ENCODE results near the gene SLC36A2.
"Not testable (repeated sequence)": the region's sequence is repeated elsewhere in the genome, so short reads cannot be mapped to it uniquely, and the experiment has no call there.

Gene SLC36A2

DNA sequence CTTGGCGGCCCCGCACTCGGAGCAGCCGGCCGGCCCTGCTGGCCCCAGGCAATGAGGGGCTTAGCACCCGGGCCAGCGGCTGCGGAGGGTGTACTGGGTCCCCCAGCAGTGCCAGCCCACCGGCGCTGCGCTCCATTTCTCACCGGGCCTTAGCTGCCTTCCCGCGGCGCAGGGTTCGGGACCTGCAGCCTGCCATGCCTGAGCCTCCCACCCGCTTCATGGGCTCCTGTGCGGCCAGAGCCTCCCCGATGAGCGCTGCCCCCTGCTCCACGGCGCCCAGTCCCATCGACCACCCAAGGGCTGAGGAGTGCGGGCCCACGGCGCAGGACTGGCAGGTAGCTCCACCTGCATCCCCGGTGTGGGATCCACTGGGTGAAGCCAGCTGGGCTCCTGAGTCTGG is 38.1 kb downstream of the SLC36A2 start:
- 97 to 100% methylated on average over 13 to 19 of the region's 27 CpGs for WGBS, 2 experiments (ENCODE audit: insufficient coverage in 2 of 2)

DNA sequence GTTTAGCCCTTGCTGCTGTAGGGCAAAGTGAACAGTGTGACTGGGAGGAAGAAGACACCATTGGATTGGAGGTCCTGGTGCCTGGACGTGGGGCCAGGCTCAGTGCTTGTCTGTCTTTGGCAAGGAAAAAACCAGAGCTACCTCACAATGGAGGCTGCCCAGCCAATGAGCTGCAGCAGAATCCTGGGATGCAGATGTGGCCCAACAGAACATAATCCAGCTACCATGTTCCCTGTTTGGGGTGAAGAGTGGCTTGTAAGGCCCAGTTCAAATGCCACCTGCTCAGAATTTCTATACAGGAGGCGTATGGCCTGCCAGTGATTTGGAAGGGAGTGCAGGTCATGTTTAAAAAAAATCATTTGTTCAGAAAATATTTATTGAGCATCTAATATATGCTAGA is 43.7 kb downstream of the SLC36A2 start, which contains the start of gene SLC36A3:
TSS of gene SLC36A3 (minus strand) at position 101 of the 400 bp plus-strand sequence. CDS start 412 bp downstream, outside the sequence.
- Histone ChIP-seq H3K27ac (ENCODE audit: low read depth, low read length, severe bottlenecking) (no peak within 1 kb of the TSS), H3K4me3 (ENCODE audit: extremely low read depth, insufficient read depth, low read length, poor library complexity, severe bottlenecking) (no peak within 1 kb of the TSS), H3K4me1 (ENCODE audit: control insufficient read depth, insufficient read depth, low read length, poor library complexity, severe bottlenecking) (no peaks in the 10 kb centered on the region), H3K9me3 (ENCODE audit: control insufficient read depth, low read length) (no peaks in the 10 kb centered on the region), H3K36me3 (ENCODE audit: control insufficient read depth, insufficient read depth, low read length) (no peaks in the 10 kb centered on the region)
- 93 to 100% methylated on average over 1 of the region's 2 CpGs for WGBS, 2 experiments (ENCODE audit: insufficient coverage in 2 of 2)

More for the DNA sequence above, 38.1 kb downstream of the SLC36A2 start:
- not testable (repeated sequence) for H3K9me3 ChIP-seq (ENCODE audit: control insufficient read depth, low read length); H3K4me1 ChIP-seq (ENCODE audit: control insufficient read depth, insufficient read depth, low read length, poor library complexity, severe bottlenecking); H3K4me3 ChIP-seq (ENCODE audit: extremely low read depth, insufficient read depth, low read length, poor library complexity, severe bottlenecking); H3K27ac ChIP-seq (ENCODE audit: low read depth, low read length, severe bottlenecking); H3K36me3 ChIP-seq (ENCODE audit: control insufficient read depth, insufficient read depth, low read length)

GRCh38 chr5:151298063-151298855 is 49.1 kb downstream of the SLC36A2 start:
- WGBS, 2 experiments (ENCODE audit: insufficient coverage in 2 of 2), result 88 to 98% methylated on average over 4 of the region's 6 CpGs
- no peak overlapping the region for H3K27ac ChIP-seq (ENCODE audit: low read depth, low read length, severe bottlenecking)
- H3K9me3 ChIP-seq (ENCODE audit: control insufficient read depth, low read length), result no peaks in the 10 kb centered on the region
- no peak overlapping the region for H3K4me3 ChIP-seq (ENCODE audit: extremely low read depth, insufficient read depth, low read length, poor library complexity, severe bottlenecking)
- no peaks in the 10 kb centered on the region for H3K36me3 ChIP-seq (ENCODE audit: control insufficient read depth, insufficient read depth, low read length)
- H3K4me1 ChIP-seq (ENCODE audit: control insufficient read depth, insufficient read depth, low read length, poor library complexity, severe bottlenecking), result no peaks in the 10 kb centered on the region

DNA sequence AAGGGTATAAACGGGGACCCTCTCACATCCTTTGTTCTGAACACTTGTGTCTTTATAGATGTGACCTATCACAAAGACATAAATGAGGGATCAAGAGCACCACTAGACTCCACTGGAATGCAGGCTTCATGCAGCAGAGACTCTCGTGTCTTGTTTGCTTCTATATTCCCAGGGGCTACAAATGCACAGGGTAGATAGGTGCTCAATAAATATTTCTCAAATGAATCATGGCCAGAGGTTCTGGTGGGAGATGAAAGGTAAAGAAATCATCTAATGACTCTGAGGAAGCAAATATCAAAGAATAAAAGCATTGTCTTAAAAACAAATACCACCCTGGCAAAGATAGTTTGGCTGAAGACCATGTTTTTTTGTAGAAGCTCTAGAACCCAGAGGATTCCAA is 50.4 kb downstream of the SLC36A2 start:
- Histone ChIP-seq H3K27ac (ENCODE audit: low read depth, low read length, severe bottlenecking) (no peak overlapping the region), H3K4me1 (ENCODE audit: control insufficient read depth, insufficient read depth, low read length, poor library complexity, severe bottlenecking) (no peaks in the 10 kb centered on the region), H3K36me3 (ENCODE audit: control insufficient read depth, insufficient read depth, low read length) (no peaks in the 10 kb centered on the region), H3K9me3 (ENCODE audit: control insufficient read depth, low read length) (no peaks in the 10 kb centered on the region), H3K4me3 (ENCODE audit: extremely low read depth, insufficient read depth, low read length, poor library complexity, severe bottlenecking) (no peak overlapping the region)
- WGBS, 2 experiments (ENCODE audit: insufficient coverage in 2 of 2), result 83 to 90% methylated on average over 1 to 2 of the region's 2 CpGs

- Histone ChIP-seq H3K9me3 (ENCODE audit: control insufficient read depth, low read length) (no peaks in the 10 kb centered on the region), H3K27ac (ENCODE audit: low read depth, low read length, severe bottlenecking) (no peak overlapping the region), H3K36me3 (ENCODE audit: control insufficient read depth, insufficient read depth, low read length) (no peaks in the 10 kb centered on the region), H3K4me3 (ENCODE audit: extremely low read depth, insufficient read depth, low read length, poor library complexity, severe bottlenecking) (no peak overlapping the region), H3K4me1 (ENCODE audit: control insufficient read depth, insufficient read depth, low read length, poor library complexity, severe bottlenecking) (no peaks in the 10 kb centered on the region)
- no CpG with 5 or more reads among the region's 1 CpG for WGBS, 2 experiments (ENCODE audit: insufficient coverage in 2 of 2)
Observed at GRCh38 chr5:151296478-151296830, 50.9 kb downstream of the SLC36A2 start.

DNA sequence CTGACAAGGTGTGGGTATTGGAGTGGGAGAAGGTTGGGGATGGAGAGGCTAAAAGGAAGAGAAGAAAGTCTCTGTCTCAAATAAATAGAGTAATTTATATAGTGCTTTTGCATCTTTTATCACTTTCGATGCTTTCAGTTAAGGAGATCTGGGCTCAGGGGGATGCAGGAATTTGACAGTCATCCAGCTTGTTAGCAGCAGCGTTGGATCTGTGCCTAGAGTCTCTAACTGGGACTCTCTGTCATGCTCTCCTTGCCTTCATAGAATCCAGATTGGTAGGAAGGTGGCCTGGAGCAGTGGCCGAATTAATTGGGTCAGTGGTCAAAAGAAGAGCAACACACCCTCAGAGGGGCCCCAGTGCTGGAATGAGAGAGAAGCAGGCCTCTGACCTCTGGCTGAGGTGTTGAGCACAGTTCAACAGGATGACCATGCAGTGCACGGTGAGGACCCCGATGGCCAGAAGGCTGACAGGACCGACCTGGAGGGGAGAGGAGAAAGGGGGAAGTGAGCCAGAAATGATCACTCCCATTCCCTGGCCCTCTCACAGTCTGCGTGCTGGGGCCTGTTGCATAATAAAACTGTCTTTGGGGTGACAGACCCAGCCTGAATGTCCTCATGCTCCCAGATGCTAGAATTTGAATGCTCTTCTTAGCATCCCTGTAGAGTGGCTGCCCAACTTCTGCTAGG is 51.4 kb downstream of the SLC36A2 start:
- H3K4me1 ChIP-seq (ENCODE audit: control insufficient read depth, insufficient read depth, low read length, poor library complexity, severe bottlenecking), result no peaks in the 10 kb centered on the region
- WGBS, 2 experiments (ENCODE audit: insufficient coverage in 2 of 2), result 83 to 89% methylated on average over 4 to 6 of the region's 7 CpGs
- H3K9me3 ChIP-seq (ENCODE audit: control insufficient read depth, low read length), result no peaks in the 10 kb centered on the region
- H3K27ac ChIP-seq (ENCODE audit: low read depth, low read length, severe bottlenecking), result no peak overlapping the region
- H3K36me3 ChIP-seq (ENCODE audit: control insufficient read depth, insufficient read depth, low read length), result no peaks in the 10 kb centered on the region
- no peak overlapping the region for H3K4me3 ChIP-seq (ENCODE audit: extremely low read depth, insufficient read depth, low read length, poor library complexity, severe bottlenecking)

DNA sequence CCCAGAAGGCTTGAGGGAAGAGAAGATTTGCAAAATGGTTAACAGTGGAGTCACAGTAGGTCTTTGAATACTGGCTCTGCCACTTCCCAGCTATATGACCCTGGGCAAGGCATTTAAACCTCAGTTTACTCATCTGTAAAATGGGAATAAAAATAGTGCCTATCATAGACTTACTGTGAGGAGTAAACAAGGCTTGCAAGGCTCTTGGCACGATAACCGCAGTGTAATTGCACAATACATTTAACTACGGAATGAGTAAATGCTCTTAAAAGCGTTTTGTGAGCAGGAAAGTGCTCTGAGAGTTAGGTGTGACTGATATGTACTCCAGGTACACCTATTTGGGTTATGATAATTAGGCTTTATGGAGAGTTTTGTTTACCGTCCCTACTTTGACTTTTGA is 52.2 kb downstream of the SLC36A2 start:
- no peak overlapping the region for H3K27ac ChIP-seq (ENCODE audit: low read depth, low read length, severe bottlenecking)
- no peak overlapping the region for H3K4me3 ChIP-seq (ENCODE audit: extremely low read depth, insufficient read depth, low read length, poor library complexity, severe bottlenecking)
- H3K9me3 ChIP-seq (ENCODE audit: control insufficient read depth, low read length), result no peaks in the 10 kb centered on the region
- 89 to 98% methylated on average over 5 of the region's 5 CpGs for WGBS, 2 experiments (ENCODE audit: insufficient coverage in 2 of 2)
- no peaks in the 10 kb centered on the region for H3K36me3 ChIP-seq (ENCODE audit: control insufficient read depth, insufficient read depth, low read length)
- H3K4me1 ChIP-seq (ENCODE audit: control insufficient read depth, insufficient read depth, low read length, poor library complexity, severe bottlenecking), result no peaks in the 10 kb centered on the region

- Histone ChIP-seq H3K9me3 (ENCODE audit: control insufficient read depth, low read length) (no peaks in the 10 kb centered on the region), H3K27ac (ENCODE audit: low read depth, low read length, severe bottlenecking) (no peak overlapping the region), H3K36me3 (ENCODE audit: control insufficient read depth, insufficient read depth, low read length) (no peaks in the 10 kb centered on the region), H3K4me3 (ENCODE audit: extremely low read depth, insufficient read depth, low read length, poor library complexity, severe bottlenecking) (no peak overlapping the region), H3K4me1 (ENCODE audit: control insufficient read depth, insufficient read depth, low read length, poor library complexity, severe bottlenecking) (no peaks in the 10 kb centered on the region)
- WGBS, 2 experiments (ENCODE audit: insufficient coverage in 2 of 2), result 20 to 73% methylated on average over 2 of the region's 4 CpGs
Observed at GRCh38 chr5:151293624-151294023, 53.7 kb downstream of the SLC36A2 start.

DNA sequence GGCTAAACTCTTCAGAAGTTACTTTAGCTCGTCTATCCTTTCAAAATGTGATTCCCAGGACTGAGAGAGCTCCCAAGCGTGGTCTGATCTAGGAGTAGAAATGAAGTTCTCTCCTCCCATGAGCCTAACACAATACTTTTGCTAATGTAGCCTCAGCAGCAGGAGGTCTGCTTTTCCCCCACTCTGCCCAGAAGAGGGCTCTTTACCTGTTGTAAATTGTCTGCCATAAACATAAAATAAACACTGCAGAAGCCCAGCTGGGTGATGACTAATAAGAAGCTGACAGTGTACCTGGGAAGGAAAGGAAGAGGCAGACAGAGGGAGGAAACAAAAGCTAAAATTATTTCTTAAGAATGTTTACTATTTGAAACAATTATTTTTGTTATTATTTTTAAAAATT is 59.2 kb downstream of the SLC36A2 start:
- 0% methylated on average over 1 of the region's 2 CpGs; no CpG with 5 or more reads in 1 of the 2 experiments for WGBS, 2 experiments (ENCODE audit: insufficient coverage in 2 of 2)
- H3K4me3 ChIP-seq (ENCODE audit: extremely low read depth, insufficient read depth, low read length, poor library complexity, severe bottlenecking), result no peak overlapping the region
- no peaks in the 10 kb centered on the region for H3K9me3 ChIP-seq (ENCODE audit: control insufficient read depth, low read length)
- no peaks in the 10 kb centered on the region for H3K4me1 ChIP-seq (ENCODE audit: control insufficient read depth, insufficient read depth, low read length, poor library complexity, severe bottlenecking)
- H3K27ac ChIP-seq (ENCODE audit: low read depth, low read length, severe bottlenecking), result no peak overlapping the region
- H3K36me3 ChIP-seq (ENCODE audit: control insufficient read depth, insufficient read depth, low read length), result no peaks in the 10 kb centered on the region

DNA sequence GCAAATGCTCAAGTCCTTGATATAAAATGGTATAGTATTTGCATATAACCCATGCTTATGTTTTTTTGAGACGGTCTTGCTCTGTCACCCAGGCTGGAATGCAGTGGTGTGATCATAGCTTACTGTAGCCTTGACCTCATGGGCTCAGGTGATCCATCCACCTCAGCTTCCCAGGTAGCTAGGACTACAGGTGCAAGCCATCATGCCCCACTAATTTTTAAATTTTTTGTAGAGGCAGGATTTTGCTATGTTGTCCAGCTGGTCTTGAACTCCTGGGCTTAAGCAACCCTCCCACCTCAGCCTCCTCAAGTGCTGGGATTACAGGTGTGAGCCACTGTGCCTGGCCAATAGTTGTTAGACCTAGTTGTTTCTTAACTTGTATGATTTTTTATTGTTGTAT is 61.1 kb downstream of the SLC36A2 start:
- H3K4me1 ChIP-seq (ENCODE audit: control insufficient read depth, insufficient read depth, low read length, poor library complexity, severe bottlenecking), result no peaks in the 10 kb centered on the region
- H3K9me3 ChIP-seq (ENCODE audit: control insufficient read depth, low read length), result no peaks in the 10 kb centered on the region
- no peak overlapping the region for H3K27ac ChIP-seq (ENCODE audit: low read depth, low read length, severe bottlenecking)
- H3K4me3 ChIP-seq (ENCODE audit: extremely low read depth, insufficient read depth, low read length, poor library complexity, severe bottlenecking), result no peak overlapping the region
- no peaks in the 10 kb centered on the region for H3K36me3 ChIP-seq (ENCODE audit: control insufficient read depth, insufficient read depth, low read length)
- WGBS, 2 experiments (ENCODE audit: insufficient coverage in 2 of 2), result 88% methylated on average over 1 of the region's 1 CpG; no CpG with 5 or more reads in 1 of the 2 experiments

DNA sequence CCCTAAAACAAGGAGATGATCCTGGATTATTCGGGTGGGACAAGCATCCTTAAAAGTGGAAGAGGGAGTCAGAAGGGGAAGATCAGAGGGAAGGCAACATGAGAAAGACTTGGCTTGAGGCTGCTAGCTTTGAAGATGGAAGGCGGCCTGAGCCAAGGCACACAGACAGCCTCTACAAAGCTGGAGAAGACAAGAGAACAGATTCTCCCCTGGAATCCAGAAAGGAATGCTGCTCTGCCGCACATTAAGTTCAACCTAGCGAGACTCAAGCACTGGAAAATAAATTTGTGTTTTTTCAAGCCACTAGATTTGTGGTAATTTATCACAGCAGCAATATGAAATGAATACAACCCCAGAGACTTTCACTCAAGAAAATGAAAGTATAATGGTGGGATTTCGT is 61.7 kb downstream of the SLC36A2 start:
- Histone ChIP-seq H3K36me3 (ENCODE audit: control insufficient read depth, insufficient read depth, low read length) (no peaks in the 10 kb centered on the region), H3K4me1 (ENCODE audit: control insufficient read depth, insufficient read depth, low read length, poor library complexity, severe bottlenecking) (no peaks in the 10 kb centered on the region), H3K4me3 (ENCODE audit: extremely low read depth, insufficient read depth, low read length, poor library complexity, severe bottlenecking) (no peak overlapping the region), H3K27ac (ENCODE audit: low read depth, low read length, severe bottlenecking) (no peak overlapping the region), H3K9me3 (ENCODE audit: control insufficient read depth, low read length) (no peaks in the 10 kb centered on the region)
- WGBS, 2 experiments (ENCODE audit: insufficient coverage in 2 of 2), result 83 to 100% methylated on average over 2 of the region's 5 CpGs

Measured in mesodermal cell (in vitro differentiated cells).